A549 (cell line): Measurements from ENCODE around the gene LLGL2. TPM values are rescaled to one million over a fixed set of nuclear protein-coding genes. Genes with fewer than 3 reads are reported as not detected.

Source experiments
- ATAC-seq, 2 experiments: fragments of 200-7000 bp in 1 of 2; fragments of >200 bp in 1 of 2; cut with Nextera tagmentation in 1 of 2; cut with Tn5 transposase in 1 of 2; 3 replicates each; pipeline versions ENCODE4 v1.8.0 to v1.9.1; 2018 to 2020; ENCODE audit warnings: mild to moderate bottlenecking in 1 of 2, moderate library complexity in 1 of 2
- CTCF ChIA-PET: fragments of 300-600 bp; sonication (Branson Sonifier 250); formaldehyde crosslinking; extraction: SDS; loops from one replicate; lab custom pipeline; 2021; ENCODE audit warnings: antibody characterized with exemption, inconsistent platforms; lab: Yijun Ruan, JAX
- POLR2A ChIA-PET: fragments of 350-600 bp; formaldehyde crosslinking; extraction: SDS; loops from one replicate; lab custom pipeline; 2021; ENCODE audit warnings: antibody characterized with exemption, inconsistent platforms; lab: Yijun Ruan, JAX
- DNase-seq, 2 experiments: peaks; one replicate each; pipeline versions ENCODE4 v3.0.0 to v3.0.0-alpha.2; 2011 to 2016; ENCODE audit warnings: low read depth in 1 of 2, low spot score in 1 of 2
- FAIRE-seq: peaks from 2 replicates; lab custom pipeline; 2011; peaks lifted over from hg19 to GRCh38; lab: Jason Lieb, UNC
- H3K27ac ChIP-seq, 2 experiments: fragments of >200 bp; sonication (Bioruptor Twin); formaldehyde crosslinking; 3 replicates each; pipeline ENCODE4 v1.5.1; 2016 to 2017
- H3K4me1 ChIP-seq: fragments of >200 bp; sonication (Bioruptor Twin); formaldehyde crosslinking; 3 replicates; pipeline ENCODE4 v1.6.1; 2016
- H3K4me2 ChIP-seq: fragments of >200 bp; sonication (Bioruptor Twin); formaldehyde crosslinking; 3 replicates; pipeline ENCODE4 v1.6.1; 2016
- H3K4me3 ChIP-seq: fragments of >200 bp; sonication (Bioruptor Twin); formaldehyde crosslinking; 3 replicates; pipeline ENCODE4 v1.5.1; 2016
- H3K9me3 ChIP-seq: fragments of >200 bp; sonication (Bioruptor Twin); formaldehyde crosslinking; 3 replicates; pipeline ENCODE4 v1.6.1; 2016
- ATOH8 ChIP-seq: fragments of 250-450 bp; sonication (Bioruptor Pico); IDR thresholded peaks from 2 replicates; pipeline ENCODE4 v1.5.0; 2020; ENCODE audit warnings: low read depth, mild to moderate bottlenecking, moderate library complexity
- CBX2 ChIP-seq: fragments of 200-600 bp; sonication (generic); IDR thresholded peaks from 2 replicates; pipeline ENCODE4 v1.6.1; 2016; ENCODE audit warnings: low read depth, mild to moderate bottlenecking, borderline replicate concordance
- CBX8 ChIP-seq: fragments of 200-600 bp; sonication (generic); IDR thresholded peaks from 2 replicates; pipeline ENCODE4 v1.6.1; 2016
- CEBPB ChIP-seq, 2 experiments: fragments of >200 bp in 1 of 2; sonication (Bioruptor Twin) in 1 of 2; formaldehyde crosslinking in 1 of 2; IDR thresholded peaks; 2 replicates each; pipeline ENCODE4 v1.6.1; 2012 to 2016
- CHD2 ChIP-seq: fragments of 150-350 bp; IDR thresholded peaks from 2 replicates; pipeline ENCODE4 v1.6.1; 2014; ENCODE audit warnings: low read length; ENCODE audit not compliant: partially characterized antibody
- E2F6 ChIP-seq: IDR thresholded peaks from 2 replicates; pipeline ENCODE4 v1.6.1; 2012; ENCODE audit warnings: low read depth, borderline replicate concordance
- FOSL2 ChIP-seq, 2 experiments: fragments of 450-650 bp in 1 of 2; fragments of >200 bp in 1 of 2; sonication (Bioruptor Twin) in 1 of 2; formaldehyde crosslinking; IDR thresholded peaks; 2 replicates each; pipeline versions ENCODE4 v1.5.0 to v1.6.1; 2016 to 2020; ENCODE audit warnings: mild to moderate bottlenecking in 1 of 2, moderate library complexity in 1 of 2
- FOXS1 ChIP-seq: fragments of 250-450 bp; sonication (Bioruptor Pico); IDR thresholded peaks from 2 replicates; pipeline ENCODE4 v1.5.0; 2020; ENCODE audit warnings: mild to moderate bottlenecking, moderate library complexity
- GATA3 ChIP-seq: IDR thresholded peaks from 2 replicates; pipeline ENCODE4 v1.6.1; 2012; ENCODE audit warnings: borderline replicate concordance
- HDAC2 ChIP-seq: fragments of 200-600 bp; sonication (generic); IDR thresholded peaks from 2 replicates; pipeline ENCODE4 v1.6.1; 2016
- HEYL ChIP-seq: fragments of 250-450 bp; sonication (Bioruptor Pico); IDR thresholded peaks from 2 replicates; pipeline ENCODE4 v1.8.0; 2021; ENCODE audit warnings: mild to moderate bottlenecking, moderate library complexity
- JUNB ChIP-seq: fragments of >200 bp; sonication (Bioruptor Twin); formaldehyde crosslinking; IDR thresholded peaks from 2 replicates; pipeline ENCODE4 v1.6.1; 2016
- KDM1A ChIP-seq: fragments of 200-600 bp; sonication (generic); IDR thresholded peaks from 2 replicates; pipeline ENCODE4 v1.6.1; 2016; ENCODE audit warnings: low read depth, mild to moderate bottlenecking
- KDM5A ChIP-seq: fragments of 200-600 bp; sonication (generic); IDR thresholded peaks from 2 replicates; pipeline ENCODE4 v1.6.1; 2016; ENCODE audit warnings: antibody characterized with exemption, mild to moderate bottlenecking
- MAZ ChIP-seq: fragments of 150-350 bp; IDR thresholded peaks from 2 replicates; pipeline ENCODE4 v1.6.1; 2014; ENCODE audit warnings: antibody characterized with exemption, low read depth, low read length, borderline replicate concordance
- NFE2L2 ChIP-seq: fragments of 150-350 bp; conservative IDR thresholded peaks from 2 replicates; pipeline ENCODE4 v1.6.1; 2014; ENCODE audit warnings: low read length
- NR3C1 ChIP-seq: fragments of >200 bp; sonication (Bioruptor Twin); formaldehyde crosslinking; IDR thresholded peaks from 3 replicates; pipeline ENCODE4 v1.6.1; 2017
- PHF8 ChIP-seq: fragments of 200-600 bp; sonication (generic); IDR thresholded peaks from 2 replicates; pipeline ENCODE4 v1.6.1; 2016; ENCODE audit warnings: low read depth, mild to moderate bottlenecking, antibody characterized with exemption, moderate library complexity, borderline replicate concordance
- POLR2A ChIP-seq: IDR thresholded peaks from 2 replicates; pipeline ENCODE4 v1.6.1; 2012; ENCODE audit warnings: mild to moderate bottlenecking, low read length
- RARB ChIP-seq: fragments of 250-450 bp; sonication (Bioruptor Pico); IDR thresholded peaks from 2 replicates; pipeline ENCODE4 v1.8.0; 2021; ENCODE audit warnings: mild to moderate bottlenecking, moderate library complexity
- SMC3 ChIP-seq: fragments of >200 bp; sonication (Bioruptor Twin); formaldehyde crosslinking; IDR thresholded peaks from 3 replicates; pipeline ENCODE4 v1.6.1; 2018; ENCODE audit warnings: inconsistent platforms
- SREBF2 ChIP-seq: fragments of 450-650 bp; IDR thresholded peaks from 2 replicates; pipeline ENCODE4 v1.6.1; 2014; ENCODE audit warnings: mild to moderate bottlenecking, moderate library complexity
- ZC3H11A ChIP-seq: fragments of 450-650 bp; IDR thresholded peaks from 2 replicates; pipeline ENCODE4 v1.6.1; 2014; ENCODE audit warnings: antibody characterized with exemption, mild to moderate bottlenecking
- ZNF302 ChIP-seq: fragments of 250-450 bp; sonication (Bioruptor Pico); IDR thresholded peaks from 2 replicates; pipeline ENCODE4 v1.9.0; 2021; ENCODE audit warnings: inconsistent platforms, mild to moderate bottlenecking, moderate library complexity
- ZSCAN20 ChIP-seq: fragments of 250-450 bp; sonication (Bioruptor Pico); IDR thresholded peaks from 2 replicates; pipeline ENCODE4 v1.8.0; 2022; ENCODE audit warnings: mild to moderate bottlenecking, moderate library complexity
- WGBS: methylation state at CpG from one replicate; pipeline ENCODE4 v1.1.6; 2017; ENCODE audit errors: missing lambda C conversion rate; 5-methylcytosine and 5-hydroxymethylcytosine counted together
- polyA plus RNA-seq, 4 experiments: library from polyadenylated mRNA; depleted of rRNA in 3 of 4; stranded (reverse); fragments of >200 nt; fragmentation: RNase III in 1 of 4; extraction: RNeasy Plus Mini Kit Qiagen cat#74134 plus additional on column Dnase treatment in 1 of 4; gene quantifications; 2 replicates in 3 of 4; 3 replicates in 1 of 4; pipeline ENCODE4 v1.2.3, GENCODE V29; 2011 to 2017
- TF ChIP-seq, protein P1 (sequence below): fragments of 200-600 bp; sonication (generic); IDR thresholded peaks from 2 replicates; pipeline ENCODE4 v1.6.1; 2016; ENCODE audit warnings: antibody characterized with exemption, mild to moderate bottlenecking, moderate library complexity
- TF ChIP-seq, protein P2 (sequence below): fragments of 150-350 bp; IDR thresholded peaks from 2 replicates; pipeline ENCODE4 v1.6.1; 2014; ENCODE audit warnings: low read depth, mild to moderate bottlenecking, low read length
- TF ChIP-seq, protein P3 (sequence below): IDR thresholded peaks from 2 replicates; pipeline ENCODE4 v1.6.1; 2012
- TF ChIP-seq, protein P4 (sequence below): fragments of >200 bp; sonication (Bioruptor Twin); formaldehyde crosslinking; IDR thresholded peaks from 3 replicates; pipeline ENCODE4 v1.6.1; 2016
- TF ChIP-seq, protein P5 (sequence below): fragments of >200 bp; sonication (Bioruptor Twin); formaldehyde crosslinking; IDR thresholded peaks from 3 replicates; pipeline ENCODE4 v1.5.1; 2016

LLGL2 gene
- polyA plus RNA-seq, 2 of the 4 experiments (the other 2 are of a cell fraction), result 18.9 to 35.0 TPM

- ChIA-PET POLR2A (interaction anchor here (0.6 kb wide), 1 partner anchor 179 kb away, joined by 3 read pairs; no protein-coding TSS in a partner anchor), CTCF (interaction anchor here (0.6 to 29.9 kb wide), 48 partner anchors 9 to 517 kb away, joined by 3 to 926 read pairs (median 4); partner anchors contain the start of genes LLGL2, SMIM5, TRIM65 and TSEN54)
- Histone ChIP-seq H3K4me2 (peak overlapping the region; percentile 41), H3K9me3 (no peaks in the 10 kb centered on the region), H3K27ac (peak overlapping the region; percentile 40 to 64), H3K4me3 (no peak overlapping the region), H3K4me1 (peaks cover 43% of the 10 kb centered on the region)
- FAIRE-seq (no peak), ATAC-seq (peak; percentile 55 to 87), DNase-seq (peak; percentile 82 to 88)
- WGBS, result 43% methylated on average over 27 of the region's 28 CpGs
- TF ChIP-seq E2F6 (no peak), JUNB (no peak), PHF8 (no peak), HDAC2 (no peak), KDM5A (no peak), FOSL2 (IDR thresholded peaks at IDR 0.05) (no peak), FOSL2 (CRISPR knock-in tag; IDR thresholded peaks at IDR 0.05) (peak; percentile 46; the same call in 1 of the 2 replicates), CBX2 (no peak), CBX8 (no peak), POLR2A (no peak), CEBPB (IDR thresholded peaks at IDR 0.05) (no peak), ZNF302 (CRISPR knock-in tag) (0 out of 2 replicates have a peak, but pooled peaks have one; percentile 11), MAZ (no peak), NR3C1 (no peak), ATOH8 (CRISPR knock-in tag) (no peak), FOXS1 (no peak), NFE2L2 (no peak), CHD2 (no peak), SREBF2 (no peak), ZSCAN20 (CRISPR knock-in tag) (no peak), GATA3 (no peak), SMC3 (peak; percentile 68), HEYL (no peak), ZC3H11A (no peak), KDM1A (no peak), RARB (CRISPR knock-in tag) (no peak)
- TF ChIP-seq, protein P1, sequence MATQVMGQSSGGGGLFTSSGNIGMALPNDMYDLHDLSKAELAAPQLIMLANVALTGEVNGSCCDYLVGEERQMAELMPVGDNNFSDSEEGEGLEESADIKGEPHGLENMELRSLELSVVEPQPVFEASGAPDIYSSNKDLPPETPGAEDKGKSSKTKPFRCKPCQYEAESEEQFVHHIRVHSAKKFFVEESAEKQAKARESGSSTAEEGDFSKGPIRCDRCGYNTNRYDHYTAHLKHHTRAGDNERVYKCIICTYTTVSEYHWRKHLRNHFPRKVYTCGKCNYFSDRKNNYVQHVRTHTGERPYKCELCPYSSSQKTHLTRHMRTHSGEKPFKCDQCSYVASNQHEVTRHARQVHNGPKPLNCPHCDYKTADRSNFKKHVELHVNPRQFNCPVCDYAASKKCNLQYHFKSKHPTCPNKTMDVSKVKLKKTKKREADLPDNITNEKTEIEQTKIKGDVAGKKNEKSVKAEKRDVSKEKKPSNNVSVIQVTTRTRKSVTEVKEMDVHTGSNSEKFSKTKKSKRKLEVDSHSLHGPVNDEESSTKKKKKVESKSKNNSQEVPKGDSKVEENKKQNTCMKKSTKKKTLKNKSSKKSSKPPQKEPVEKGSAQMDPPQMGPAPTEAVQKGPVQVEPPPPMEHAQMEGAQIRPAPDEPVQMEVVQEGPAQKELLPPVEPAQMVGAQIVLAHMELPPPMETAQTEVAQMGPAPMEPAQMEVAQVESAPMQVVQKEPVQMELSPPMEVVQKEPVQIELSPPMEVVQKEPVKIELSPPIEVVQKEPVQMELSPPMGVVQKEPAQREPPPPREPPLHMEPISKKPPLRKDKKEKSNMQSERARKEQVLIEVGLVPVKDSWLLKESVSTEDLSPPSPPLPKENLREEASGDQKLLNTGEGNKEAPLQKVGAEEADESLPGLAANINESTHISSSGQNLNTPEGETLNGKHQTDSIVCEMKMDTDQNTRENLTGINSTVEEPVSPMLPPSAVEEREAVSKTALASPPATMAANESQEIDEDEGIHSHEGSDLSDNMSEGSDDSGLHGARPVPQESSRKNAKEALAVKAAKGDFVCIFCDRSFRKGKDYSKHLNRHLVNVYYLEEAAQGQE, result no peak
- TF ChIP-seq, protein P2, sequence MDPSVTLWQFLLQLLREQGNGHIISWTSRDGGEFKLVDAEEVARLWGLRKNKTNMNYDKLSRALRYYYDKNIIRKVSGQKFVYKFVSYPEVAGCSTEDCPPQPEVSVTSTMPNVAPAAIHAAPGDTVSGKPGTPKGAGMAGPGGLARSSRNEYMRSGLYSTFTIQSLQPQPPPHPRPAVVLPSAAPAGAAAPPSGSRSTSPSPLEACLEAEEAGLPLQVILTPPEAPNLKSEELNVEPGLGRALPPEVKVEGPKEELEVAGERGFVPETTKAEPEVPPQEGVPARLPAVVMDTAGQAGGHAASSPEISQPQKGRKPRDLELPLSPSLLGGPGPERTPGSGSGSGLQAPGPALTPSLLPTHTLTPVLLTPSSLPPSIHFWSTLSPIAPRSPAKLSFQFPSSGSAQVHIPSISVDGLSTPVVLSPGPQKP, result no peak
- TF ChIP-seq, protein P3, sequence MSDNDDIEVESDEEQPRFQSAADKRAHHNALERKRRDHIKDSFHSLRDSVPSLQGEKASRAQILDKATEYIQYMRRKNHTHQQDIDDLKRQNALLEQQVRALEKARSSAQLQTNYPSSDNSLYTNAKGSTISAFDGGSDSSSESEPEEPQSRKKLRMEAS, result peak; percentile 50
- TF ChIP-seq, protein P4, sequence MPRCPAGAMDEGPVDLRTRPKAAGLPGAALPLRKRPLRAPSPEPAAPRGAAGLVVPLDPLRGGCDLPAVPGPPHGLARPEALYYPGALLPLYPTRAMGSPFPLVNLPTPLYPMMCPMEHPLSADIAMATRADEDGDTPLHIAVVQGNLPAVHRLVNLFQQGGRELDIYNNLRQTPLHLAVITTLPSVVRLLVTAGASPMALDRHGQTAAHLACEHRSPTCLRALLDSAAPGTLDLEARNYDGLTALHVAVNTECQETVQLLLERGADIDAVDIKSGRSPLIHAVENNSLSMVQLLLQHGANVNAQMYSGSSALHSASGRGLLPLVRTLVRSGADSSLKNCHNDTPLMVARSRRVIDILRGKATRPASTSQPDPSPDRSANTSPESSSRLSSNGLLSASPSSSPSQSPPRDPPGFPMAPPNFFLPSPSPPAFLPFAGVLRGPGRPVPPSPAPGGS, result no peak
- TF ChIP-seq, protein P5, sequence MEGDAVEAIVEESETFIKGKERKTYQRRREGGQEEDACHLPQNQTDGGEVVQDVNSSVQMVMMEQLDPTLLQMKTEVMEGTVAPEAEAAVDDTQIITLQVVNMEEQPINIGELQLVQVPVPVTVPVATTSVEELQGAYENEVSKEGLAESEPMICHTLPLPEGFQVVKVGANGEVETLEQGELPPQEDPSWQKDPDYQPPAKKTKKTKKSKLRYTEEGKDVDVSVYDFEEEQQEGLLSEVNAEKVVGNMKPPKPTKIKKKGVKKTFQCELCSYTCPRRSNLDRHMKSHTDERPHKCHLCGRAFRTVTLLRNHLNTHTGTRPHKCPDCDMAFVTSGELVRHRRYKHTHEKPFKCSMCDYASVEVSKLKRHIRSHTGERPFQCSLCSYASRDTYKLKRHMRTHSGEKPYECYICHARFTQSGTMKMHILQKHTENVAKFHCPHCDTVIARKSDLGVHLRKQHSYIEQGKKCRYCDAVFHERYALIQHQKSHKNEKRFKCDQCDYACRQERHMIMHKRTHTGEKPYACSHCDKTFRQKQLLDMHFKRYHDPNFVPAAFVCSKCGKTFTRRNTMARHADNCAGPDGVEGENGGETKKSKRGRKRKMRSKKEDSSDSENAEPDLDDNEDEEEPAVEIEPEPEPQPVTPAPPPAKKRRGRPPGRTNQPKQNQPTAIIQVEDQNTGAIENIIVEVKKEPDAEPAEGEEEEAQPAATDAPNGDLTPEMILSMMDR, result peak; percentile 86
Measured at GRCh38 chr17:75601057-75601987, 75.8 kb downstream of the LLGL2 start.
